GM20000 (cell line): ENCODE results near the gene PRDM9.

Experiments
- DNase-seq: peaks from one replicate; pipeline ENCODE4 v3.0.0; 2012; ENCODE audit warnings: low spot score
- TF ChIP-seq, protein P1 (sequence below): IDR thresholded peaks from 2 replicates; pipeline ENCODE4 v1.5.1; 2012; ENCODE audit warnings: mild to moderate bottlenecking, control low read depth; ENCODE audit errors: extremely low read depth, missing control alignments

The PRDM9 gene

DNA sequence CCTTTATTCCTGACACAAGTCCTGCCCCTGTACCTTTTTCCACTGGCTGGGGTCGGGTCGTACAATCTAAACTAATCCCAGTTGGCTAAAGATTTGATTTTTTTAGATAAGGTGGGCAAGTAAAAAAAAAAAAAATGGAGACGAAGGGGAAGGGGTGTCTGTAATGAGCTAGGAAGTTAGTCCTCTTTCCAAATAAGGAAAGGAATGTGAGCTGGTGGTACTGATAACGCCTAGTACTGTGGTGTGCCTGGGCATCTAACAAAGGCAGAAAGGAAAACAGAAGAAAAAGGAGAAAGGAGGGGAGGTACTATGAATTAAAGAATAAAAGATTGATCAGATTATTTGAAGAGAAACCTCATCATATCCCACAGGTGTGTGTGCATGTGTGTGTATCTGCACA, 21.3 kb downstream of the PRDM9 start:
- TF ChIP-seq, protein P1, sequence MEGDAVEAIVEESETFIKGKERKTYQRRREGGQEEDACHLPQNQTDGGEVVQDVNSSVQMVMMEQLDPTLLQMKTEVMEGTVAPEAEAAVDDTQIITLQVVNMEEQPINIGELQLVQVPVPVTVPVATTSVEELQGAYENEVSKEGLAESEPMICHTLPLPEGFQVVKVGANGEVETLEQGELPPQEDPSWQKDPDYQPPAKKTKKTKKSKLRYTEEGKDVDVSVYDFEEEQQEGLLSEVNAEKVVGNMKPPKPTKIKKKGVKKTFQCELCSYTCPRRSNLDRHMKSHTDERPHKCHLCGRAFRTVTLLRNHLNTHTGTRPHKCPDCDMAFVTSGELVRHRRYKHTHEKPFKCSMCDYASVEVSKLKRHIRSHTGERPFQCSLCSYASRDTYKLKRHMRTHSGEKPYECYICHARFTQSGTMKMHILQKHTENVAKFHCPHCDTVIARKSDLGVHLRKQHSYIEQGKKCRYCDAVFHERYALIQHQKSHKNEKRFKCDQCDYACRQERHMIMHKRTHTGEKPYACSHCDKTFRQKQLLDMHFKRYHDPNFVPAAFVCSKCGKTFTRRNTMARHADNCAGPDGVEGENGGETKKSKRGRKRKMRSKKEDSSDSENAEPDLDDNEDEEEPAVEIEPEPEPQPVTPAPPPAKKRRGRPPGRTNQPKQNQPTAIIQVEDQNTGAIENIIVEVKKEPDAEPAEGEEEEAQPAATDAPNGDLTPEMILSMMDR, result no peak
- no peak for DNase-seq

DNA sequence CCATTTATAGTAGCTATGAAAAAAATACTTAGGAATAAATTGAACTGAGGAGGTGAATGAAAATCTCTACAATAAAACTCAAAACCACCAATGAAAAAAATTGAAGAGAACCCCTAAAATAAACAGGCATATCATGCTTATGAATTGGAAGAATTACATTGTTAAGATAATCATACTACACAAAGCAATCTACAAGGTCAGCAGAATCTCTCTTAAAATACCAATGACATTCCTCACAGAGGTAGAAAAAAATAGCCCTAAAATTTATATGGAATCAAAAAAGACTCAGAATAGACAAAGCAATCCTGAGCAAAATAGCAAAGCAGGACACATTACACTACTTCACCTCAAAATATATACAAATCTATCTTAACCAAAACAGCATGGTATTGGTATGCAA, 23.2 kb downstream of the PRDM9 start:
- TF ChIP-seq, protein P1, result no peak

DNA sequence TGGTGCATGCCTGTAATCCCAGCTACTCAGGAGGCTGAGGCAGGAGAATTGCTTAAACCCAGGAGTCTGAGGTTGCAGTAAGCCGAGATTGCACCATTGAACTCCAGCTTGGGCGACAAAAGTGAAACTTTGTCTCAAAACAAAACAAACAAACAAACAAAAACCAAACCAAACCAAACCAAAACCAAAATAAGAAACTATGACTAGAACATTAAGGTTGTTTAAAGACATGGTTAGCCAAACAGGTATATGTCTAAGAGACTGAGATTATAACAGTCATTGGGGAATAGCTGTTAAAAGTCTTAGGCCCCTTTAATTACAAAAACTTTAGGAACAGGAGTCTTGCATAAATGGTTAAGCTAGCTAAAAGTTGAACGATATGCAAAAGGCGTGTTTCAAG, 63.6 kb downstream of the PRDM9 start:
- TF ChIP-seq, protein P1, result no peak
- DNase-seq, result no peak

More for the DNA sequence above, 23.2 kb downstream of the PRDM9 start:
- no peak for DNase-seq
